ENCODE results near the gene MEIOB.

The MEIOB gene

GRCh38 chr16:1788095-1788707 is 83.8 kb downstream of the MEIOB start:
- 93 to 95% methylated on average over 38 of the region's 38 CpGs for WGBS, 2 experiments
- Histone ChIP-seq H3K27me3 (ENCODE audit: control insufficient read depth, insufficient read depth, low read length, poor library complexity, severe bottlenecking) (no peaks in the 10 kb centered on the region), H3K9me3 (ENCODE audit: control insufficient read depth, low read length) (no peaks in the 10 kb centered on the region), H3K4me3 (ENCODE audit: insufficient read depth, low read depth, low read length) (no peak overlapping the region), H3K4me1 (ENCODE audit: control insufficient read depth, insufficient read depth, low read length) (no peaks in the 10 kb centered on the region), H3K36me3 (ENCODE audit: control insufficient read depth, insufficient read depth, low read length) (peaks cover 3% of the 10 kb centered on the region), H3K27ac (ENCODE audit: insufficient read depth, low read depth, low read length, poor library complexity, severe bottlenecking) (no peak overlapping the region)

DNA sequence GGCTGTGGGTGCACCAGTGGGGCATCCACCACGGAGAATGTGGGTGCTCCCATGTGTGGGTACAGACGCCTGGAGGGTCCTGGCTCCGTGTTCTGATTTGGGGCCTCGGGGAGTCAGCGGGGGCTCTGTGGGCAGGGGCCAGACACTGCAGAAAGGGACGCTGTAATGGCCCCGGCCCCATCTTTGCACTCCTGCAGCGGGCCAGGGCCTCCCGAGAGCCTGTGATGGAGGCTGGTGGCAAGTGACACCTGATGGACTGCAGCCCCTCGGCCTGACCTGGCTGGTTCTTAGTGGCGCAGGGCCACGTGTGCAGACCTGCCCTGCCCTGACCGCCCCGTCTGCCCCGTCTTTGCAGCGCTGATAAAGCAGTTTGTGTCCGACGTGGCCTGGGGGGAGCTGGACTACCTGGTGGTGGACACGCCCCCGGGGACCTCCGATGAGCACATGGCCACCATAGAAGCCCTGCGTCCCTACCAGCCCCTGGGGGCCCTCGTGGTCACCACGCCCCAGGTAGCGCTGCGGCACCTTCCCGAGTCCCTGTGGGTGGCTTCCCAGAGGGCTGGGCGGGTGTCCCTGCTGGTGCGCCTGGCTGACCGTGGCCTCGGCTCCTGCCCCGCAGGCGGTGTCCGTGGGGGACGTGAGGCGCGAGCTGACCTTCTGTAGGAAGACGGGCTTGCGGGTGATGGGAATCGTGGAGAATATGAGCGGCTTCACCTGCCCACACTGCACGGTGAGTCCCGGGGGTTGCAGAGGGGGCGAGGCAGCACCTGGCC is 84.5 kb downstream of the MEIOB start:
- Histone ChIP-seq H3K4me3 (ENCODE audit: insufficient read depth, low read depth, low read length) (no peak overlapping the region), H3K27me3 (ENCODE audit: control insufficient read depth, insufficient read depth, low read length, poor library complexity, severe bottlenecking) (no peaks in the 10 kb centered on the region), H3K9me3 (ENCODE audit: control insufficient read depth, low read length) (no peaks in the 10 kb centered on the region), H3K4me1 (ENCODE audit: control insufficient read depth, insufficient read depth, low read length) (no peaks in the 10 kb centered on the region), H3K36me3 (ENCODE audit: control insufficient read depth, insufficient read depth, low read length) (peaks cover 3% of the 10 kb centered on the region), H3K27ac (ENCODE audit: insufficient read depth, low read depth, low read length, poor library complexity, severe bottlenecking) (no peak overlapping the region)
- 96% methylated on average over 44 of the region's 44 CpGs for WGBS, 2 experiments

DNA sequence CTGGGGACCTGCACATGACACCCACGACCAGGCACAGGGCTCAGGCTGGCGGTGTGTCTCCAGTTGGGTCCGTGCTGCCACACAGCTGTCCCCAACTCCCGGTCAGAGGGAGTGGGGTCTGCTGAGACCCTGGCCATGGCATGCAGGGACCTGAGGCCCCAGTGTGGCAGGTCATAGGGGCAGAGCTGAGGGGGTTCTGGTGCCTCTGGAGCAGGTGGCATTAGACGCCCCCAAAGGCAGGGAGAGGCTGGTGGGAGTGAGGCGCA is 85.0 kb downstream of the MEIOB start:
- Histone ChIP-seq H3K4me3 (ENCODE audit: insufficient read depth, low read depth, low read length) (no peak overlapping the region), H3K4me1 (ENCODE audit: control insufficient read depth, insufficient read depth, low read length) (no peaks in the 10 kb centered on the region), H3K36me3 (ENCODE audit: control insufficient read depth, insufficient read depth, low read length) (peaks cover 3% of the 10 kb centered on the region), H3K27ac (ENCODE audit: insufficient read depth, low read depth, low read length, poor library complexity, severe bottlenecking) (no peak overlapping the region), H3K27me3 (ENCODE audit: control insufficient read depth, insufficient read depth, low read length, poor library complexity, severe bottlenecking) (no peaks in the 10 kb centered on the region), H3K9me3 (ENCODE audit: control insufficient read depth, low read length) (no peaks in the 10 kb centered on the region)
- 95 to 96% methylated on average over 6 of the region's 6 CpGs for WGBS, 2 experiments

GRCh38 chr16:1786242-1787055 is 85.5 kb downstream of the MEIOB start:
- WGBS, 2 experiments: 94 to 96% methylated on average over 51 of the region's 51 CpGs
- Histone ChIP-seq H3K36me3 (ENCODE audit: control insufficient read depth, insufficient read depth, low read length) (peaks cover 3% of the 10 kb centered on the region), H3K9me3 (ENCODE audit: control insufficient read depth, low read length) (no peaks in the 10 kb centered on the region), H3K27me3 (ENCODE audit: control insufficient read depth, insufficient read depth, low read length, poor library complexity, severe bottlenecking) (no peaks in the 10 kb centered on the region), H3K4me3 (ENCODE audit: insufficient read depth, low read depth, low read length) (no peak overlapping the region), H3K4me1 (ENCODE audit: control insufficient read depth, insufficient read depth, low read length) (peaks cover 1% of the 10 kb centered on the region), H3K27ac (ENCODE audit: insufficient read depth, low read depth, low read length, poor library complexity, severe bottlenecking) (no peak overlapping the region)

- Histone ChIP-seq H3K36me3 (ENCODE audit: control insufficient read depth, insufficient read depth, low read length) (peaks cover 3% of the 10 kb centered on the region), H3K9me3 (ENCODE audit: control insufficient read depth, low read length) (no peaks in the 10 kb centered on the region), H3K4me3 (ENCODE audit: insufficient read depth, low read depth, low read length) (no peak overlapping the region), H3K27ac (ENCODE audit: insufficient read depth, low read depth, low read length, poor library complexity, severe bottlenecking) (no peak overlapping the region), H3K27me3 (ENCODE audit: control insufficient read depth, insufficient read depth, low read length, poor library complexity, severe bottlenecking) (no peaks in the 10 kb centered on the region), H3K4me1 (ENCODE audit: control insufficient read depth, insufficient read depth, low read length) (peaks cover 8% of the 10 kb centered on the region)
- WGBS, 2 experiments: 95 to 97% methylated on average over 14 of the region's 14 CpGs
Measured at GRCh38 chr16:1785846-1786170, 86.2 kb downstream of the MEIOB start.

DNA sequence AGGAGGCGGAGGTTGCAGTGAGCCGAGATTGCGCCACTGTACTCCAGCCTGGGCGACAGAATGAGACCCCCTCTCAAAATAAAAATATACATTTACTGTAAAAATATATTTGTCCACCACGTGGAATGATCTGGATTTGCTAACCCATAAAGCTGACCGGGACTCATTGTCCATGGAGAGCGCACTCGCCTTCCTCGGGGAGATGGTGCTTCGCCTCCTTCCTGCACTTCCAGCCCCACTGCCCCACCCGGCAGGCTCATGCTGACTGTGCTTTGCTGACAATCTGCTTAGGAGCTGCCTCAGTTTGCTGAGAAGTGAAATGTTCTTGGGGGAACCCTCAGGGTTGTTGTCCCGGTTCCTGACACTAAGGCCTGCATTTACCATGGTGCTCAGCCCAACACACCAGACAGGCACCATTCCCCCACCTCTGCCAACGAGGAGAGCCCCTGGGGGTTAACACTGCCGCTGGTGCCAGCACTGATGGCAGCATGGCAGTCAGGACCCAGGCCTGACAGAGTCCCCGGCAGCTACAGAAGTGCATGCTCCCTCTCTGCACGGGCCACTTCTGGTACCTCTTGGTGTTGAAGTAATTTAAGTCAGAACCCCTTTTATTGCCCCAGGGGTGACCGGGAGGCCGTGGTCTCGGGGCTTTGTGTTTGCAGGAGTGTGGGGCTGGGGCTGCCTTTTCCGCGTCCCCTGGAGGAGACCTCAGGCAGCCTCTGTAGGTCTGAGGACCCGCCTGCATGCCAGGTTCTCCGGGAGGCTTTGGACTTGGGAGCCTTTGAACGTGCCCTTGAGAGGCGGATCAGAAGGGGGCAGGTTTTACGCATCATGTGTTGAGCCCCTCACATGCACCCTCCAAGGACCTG is 86.8 kb downstream of the MEIOB start:
- Histone ChIP-seq H3K4me3 (ENCODE audit: insufficient read depth, low read depth, low read length) (no peak overlapping the region), H3K4me1 (ENCODE audit: control insufficient read depth, insufficient read depth, low read length) (peaks cover 9% of the 10 kb centered on the region), H3K9me3 (ENCODE audit: control insufficient read depth, low read length) (no peaks in the 10 kb centered on the region), H3K27ac (ENCODE audit: insufficient read depth, low read depth, low read length, poor library complexity, severe bottlenecking) (no peak overlapping the region), H3K27me3 (ENCODE audit: control insufficient read depth, insufficient read depth, low read length, poor library complexity, severe bottlenecking) (no peaks in the 10 kb centered on the region), H3K36me3 (ENCODE audit: control insufficient read depth, insufficient read depth, low read length) (peaks cover 3% of the 10 kb centered on the region)
- 95% methylated on average over 26 of the region's 26 CpGs for whole genome bisulfite sequencing, 2 experiments

Data from ectodermal cell (in vitro differentiated cells).